HG03060 (cell line): ENCODE results near the gene PTPDC1.
"Not testable (repeated sequence)": the region's sequence is repeated elsewhere in the genome, so short reads cannot be mapped to it uniquely, and the experiment has no call there.

ENCODE experiments used
- ATAC-seq: cut with Tn5 transposase; IDR thresholded peaks from one replicate; pipeline ENCODE4 v1.9.1; 2021; ENCODE audit warnings: low read depth, moderate number of reproducible peaks; ENCODE audit not compliant: unreplicated experiment

Gene PTPDC1

DNA sequence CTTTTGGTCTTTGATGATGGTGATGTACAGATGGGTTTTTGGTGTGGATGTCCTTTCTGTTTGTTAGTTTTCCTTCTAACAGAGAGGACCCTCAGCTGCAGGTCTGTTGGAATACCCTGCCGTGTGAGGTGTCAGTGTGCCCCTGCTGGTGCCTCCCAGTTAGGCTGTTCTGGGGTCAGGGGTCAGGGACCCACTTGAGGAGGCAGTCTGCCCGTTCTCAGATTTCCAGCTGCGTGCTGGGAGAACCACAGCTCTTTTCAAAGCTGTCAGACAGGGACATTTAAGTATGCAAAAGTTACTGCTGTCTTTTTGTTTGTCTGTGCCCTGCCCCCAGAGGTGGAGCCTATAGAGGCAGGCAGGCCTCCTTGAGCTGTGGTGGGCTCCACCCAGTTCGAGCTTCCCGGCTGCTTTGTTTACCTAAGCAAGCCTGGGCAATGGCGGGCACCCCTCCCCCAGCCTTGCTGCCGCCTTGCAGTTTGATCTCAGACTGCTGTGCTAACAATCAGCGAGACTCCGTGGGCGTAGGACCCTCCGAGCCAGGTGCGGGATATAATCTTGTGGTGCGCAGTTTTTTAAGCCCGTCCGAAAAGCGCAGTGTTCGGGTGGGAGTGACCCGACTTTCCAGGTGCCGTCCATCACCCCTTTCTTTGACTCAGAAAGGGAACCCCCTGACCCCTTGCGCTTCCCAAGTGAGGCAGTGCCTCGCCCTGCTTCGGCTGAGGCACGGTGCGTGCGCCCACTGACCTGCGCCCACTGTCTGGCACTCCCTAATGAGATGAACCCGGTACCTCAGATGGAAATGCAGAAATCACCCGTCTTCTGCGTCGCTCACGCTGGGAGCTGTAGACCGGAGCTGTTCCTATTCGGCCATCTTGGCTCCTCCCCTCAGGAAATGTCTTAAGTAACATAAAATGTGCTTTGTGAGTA lies 10.2 kb downstream of the PTPDC1 start:
- ATAC-seq = not testable (repeated sequence)

DNA sequence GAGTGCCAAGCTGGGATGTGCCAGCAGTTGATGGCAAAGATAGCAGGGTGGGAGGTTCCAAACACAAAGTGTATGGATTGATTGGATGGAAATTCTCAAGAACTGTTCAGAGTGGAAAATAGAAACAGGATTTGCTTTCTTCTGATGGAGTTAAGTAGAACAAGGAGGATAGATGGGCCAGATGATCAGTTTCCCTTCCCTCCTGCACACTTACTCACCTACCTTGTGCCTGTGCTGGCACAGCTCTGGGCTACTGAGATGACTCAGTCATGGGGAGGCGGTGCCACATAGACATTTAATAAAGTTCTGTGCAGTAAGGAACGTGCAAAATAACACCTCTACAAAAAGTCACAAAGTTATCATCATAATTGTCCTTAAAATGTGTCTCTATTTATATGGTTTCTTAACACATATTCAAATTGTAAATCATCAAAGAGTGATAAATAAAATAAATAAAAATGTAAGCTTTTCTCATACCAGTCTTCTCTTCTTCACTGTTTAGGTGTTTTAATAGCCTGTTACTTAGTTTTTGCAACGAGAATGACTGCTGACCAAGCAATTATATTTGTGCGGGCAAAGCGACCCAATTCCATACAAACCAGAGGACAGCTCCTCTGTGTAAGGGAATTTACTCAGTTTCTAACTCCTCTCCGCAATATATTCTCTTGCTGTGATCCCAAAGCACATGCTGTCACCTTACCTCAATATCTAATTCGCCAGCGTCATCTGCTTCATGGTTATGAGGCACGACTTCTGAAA lies 12.7 kb downstream of the PTPDC1 start:
- no peak for ATAC-seq

- ATAC-seq = no peak
Observed at GRCh38 chr9:94097788-94098414, 13.6 kb downstream of the PTPDC1 start.

DNA sequence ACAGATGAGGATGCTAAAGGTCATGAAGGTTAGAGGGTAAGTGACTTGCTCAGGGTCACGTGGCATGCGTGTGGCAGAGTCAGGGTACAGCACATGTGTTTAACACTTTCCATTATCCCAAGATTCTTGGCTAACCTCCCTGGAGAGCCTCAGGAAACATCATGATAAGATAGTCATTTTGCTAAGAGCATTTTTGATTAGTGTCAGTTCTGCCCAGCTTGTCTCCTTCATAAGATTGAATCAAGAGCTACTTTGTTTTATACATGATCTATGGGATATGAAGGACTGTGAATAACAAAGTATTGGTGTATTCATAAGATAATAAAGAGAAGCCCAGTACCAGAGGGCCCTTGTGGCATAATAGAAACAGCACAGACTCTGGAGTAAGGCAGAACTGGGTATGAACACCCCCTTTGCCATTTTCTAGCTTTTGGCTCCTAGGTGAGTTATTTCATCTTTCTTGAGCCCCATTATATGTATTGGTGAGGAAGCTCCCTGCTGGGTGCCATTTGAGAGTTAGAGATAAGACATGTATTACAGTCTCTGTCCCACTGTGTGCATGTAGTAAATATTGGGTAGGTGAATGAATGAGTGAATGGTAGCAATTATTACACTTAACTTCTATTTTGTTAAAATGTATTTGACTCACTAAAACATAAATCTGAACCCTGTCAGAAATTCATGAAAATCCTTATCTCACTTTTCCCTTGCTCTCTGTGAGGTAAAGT lies 16.1 kb downstream of the PTPDC1 start:
- no peak for ATAC-seq

DNA sequence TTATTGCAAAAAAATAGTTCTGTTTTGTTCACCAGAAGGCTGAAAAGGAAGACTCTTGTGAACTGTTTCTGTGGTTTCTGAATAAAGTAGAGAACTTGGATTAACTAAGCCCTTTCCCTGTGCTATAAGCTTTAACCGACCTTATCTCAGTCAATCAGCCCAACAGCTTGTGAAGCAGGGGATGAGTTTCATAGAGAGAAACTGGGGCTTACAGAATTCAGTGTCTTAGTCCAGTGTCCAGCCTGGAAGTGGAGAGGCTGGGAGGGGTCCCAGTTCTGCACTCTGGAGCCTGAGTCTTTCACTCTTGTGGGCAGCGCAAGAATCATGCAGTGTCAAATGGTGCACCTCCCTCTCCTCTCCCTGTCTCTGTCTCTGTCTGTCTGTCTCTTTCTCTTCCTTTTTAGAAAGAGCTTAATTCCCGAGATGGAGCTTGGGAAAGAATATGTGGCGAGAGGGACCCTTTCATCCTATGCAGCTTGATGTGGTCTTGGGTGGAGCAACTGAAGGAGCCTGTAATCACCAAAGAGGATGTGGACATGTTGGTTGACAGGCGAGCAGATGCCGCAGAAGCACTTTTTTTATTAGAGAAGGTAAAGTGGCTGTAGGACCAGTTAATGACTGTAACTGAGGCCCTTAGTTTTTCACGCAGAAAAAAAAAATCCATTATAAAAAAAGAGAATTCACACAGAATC lies 17.0 kb downstream of the PTPDC1 start:
- ATAC-seq = no peak

DNA sequence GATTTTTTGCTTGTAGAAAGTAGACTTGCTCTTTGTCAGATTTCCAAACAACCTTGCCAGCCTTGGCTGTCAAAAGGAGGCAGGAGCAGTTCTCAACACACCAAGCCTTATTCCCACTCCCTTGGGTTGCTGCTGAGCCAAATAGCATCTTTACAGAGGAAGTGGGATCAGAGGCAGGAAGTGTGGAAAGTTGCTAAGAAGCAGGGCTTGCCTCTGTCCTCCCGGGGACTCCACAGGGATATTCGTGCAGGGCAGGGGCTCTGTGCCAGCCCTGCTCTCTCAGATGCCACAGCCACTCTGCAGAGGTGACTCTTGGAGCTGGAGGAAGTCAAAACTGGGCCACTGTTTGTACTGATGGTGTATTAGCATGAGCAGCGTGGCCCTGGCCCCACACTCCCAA lies 24.3 kb downstream of the PTPDC1 start:
- ATAC-seq = no peak

GRCh38 chr9:94110821-94111252 lies 26.6 kb downstream of the PTPDC1 start:
- ATAC-seq = no peak

DNA sequence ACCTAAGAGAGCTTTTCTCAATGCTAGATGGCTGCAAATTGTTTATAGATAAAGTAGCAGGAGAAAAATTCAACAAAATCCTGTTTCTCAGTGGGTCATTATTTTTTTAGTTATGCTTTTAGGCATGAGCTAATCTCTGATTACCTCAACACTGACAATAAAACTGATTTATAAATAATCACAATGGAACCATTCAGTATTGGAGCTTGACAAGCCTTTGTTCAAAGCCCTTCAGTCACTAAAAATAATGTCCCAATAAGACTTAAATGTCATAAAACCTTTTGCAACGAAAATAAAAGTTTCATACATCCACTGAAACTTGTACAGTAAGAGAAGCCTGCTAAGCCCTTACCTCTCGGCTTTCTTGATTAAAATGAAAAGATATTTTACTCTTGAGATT lies 27.2 kb downstream of the PTPDC1 start:
- no peak for ATAC-seq

DNA sequence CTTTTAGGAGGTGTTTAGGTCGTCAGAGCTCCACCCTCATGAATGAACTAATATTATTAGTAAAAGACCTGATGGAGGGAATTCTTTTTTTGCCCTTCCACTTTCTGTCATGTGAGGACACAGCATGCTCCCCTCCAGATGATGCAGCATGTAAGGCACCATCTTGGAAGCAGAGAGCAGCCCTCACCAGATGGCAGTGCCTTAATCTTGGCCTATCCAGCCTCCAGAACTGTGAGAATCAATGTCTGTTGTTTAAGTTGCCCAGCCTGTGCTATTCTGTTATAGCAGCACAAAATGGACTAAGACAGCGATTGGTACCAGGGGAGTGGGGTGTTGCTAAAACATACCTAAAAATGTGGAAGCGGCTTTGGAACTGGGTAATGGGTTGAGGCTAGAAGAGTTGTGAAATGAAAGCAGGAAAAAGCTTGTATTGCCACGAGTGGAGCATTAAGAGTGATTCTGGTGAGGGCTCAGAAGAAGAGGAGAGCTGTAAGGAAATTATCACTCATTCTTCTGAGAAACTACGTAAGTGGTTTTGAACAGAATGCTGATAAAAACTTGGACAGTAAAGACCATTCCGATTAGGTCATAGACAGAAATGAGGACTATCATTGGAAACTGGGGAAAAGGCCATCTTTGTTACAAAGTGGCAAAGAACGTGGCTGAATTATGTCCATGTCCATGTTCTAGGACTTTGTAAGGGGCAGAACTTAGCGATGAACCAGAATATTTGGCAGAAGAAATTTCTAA lies 28.6 kb downstream of the PTPDC1 start:
- ATAC-seq = no peak

DNA sequence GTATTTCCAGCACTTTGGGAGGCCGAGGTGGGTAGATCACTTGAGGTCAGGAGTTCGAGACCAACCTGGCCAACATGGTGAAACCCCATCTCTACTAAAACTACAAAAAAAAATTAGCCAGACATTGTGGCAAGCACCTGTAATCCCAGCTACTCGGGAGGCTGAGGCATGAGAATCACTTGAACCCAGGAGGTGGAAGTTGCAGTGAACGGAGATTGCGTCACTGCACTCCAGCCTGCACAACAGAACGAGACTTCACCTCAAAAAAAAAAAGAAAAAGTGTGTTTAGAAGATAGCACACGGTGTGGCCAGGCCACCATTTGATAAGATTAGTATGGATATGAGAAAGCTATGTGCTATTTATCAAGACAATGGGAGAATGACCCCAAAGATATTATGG lies 35.8 kb downstream of the PTPDC1 start:
- not testable (repeated sequence) for ATAC-seq

DNA sequence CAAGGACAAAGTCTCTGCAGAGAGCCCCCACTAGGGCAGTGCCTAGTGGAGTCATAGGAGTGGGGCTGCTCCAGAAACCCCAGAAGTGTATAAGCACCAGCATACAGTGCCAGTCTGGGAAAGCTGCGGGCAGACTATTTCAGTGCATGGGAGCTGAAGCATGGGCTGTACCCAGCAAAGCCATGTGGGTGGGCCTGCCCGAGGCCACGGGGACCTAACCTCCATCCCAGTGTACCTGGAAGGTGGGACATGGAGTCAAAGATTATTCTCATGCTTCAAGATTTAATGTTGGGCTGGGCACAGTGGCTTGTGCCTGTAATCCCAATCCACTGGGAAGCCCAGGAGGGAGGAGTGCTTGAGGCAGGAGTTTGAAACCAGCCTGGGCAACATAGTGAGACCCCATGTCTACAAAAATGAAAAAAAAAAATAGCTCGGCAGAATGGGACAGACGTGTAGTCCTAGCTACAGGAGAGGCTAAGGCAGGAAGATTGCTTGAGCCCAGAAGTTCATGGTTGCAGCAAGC lies 36.7 kb downstream of the PTPDC1 start:
- no peak for ATAC-seq

DNA sequence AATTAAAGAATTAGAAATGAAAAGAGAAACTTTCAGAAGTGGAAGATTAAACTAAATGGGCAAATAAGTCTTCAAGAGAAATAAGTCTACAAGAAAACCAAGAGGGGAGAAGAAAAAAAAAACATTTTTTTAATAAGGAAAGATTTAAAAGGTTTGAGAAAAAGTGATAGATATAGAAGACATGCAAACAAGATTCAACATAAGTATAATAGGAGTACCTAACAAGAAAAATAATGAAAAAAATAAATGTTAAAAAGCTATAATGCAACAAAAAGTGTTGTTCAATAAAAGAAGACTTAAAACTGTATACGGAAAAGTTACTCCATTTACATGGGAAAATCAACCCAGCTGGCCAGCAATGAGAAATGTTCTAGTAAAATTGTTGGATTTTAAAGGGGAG lies 42.6 kb downstream of the PTPDC1 start:
- no peak for ATAC-seq

DNA sequence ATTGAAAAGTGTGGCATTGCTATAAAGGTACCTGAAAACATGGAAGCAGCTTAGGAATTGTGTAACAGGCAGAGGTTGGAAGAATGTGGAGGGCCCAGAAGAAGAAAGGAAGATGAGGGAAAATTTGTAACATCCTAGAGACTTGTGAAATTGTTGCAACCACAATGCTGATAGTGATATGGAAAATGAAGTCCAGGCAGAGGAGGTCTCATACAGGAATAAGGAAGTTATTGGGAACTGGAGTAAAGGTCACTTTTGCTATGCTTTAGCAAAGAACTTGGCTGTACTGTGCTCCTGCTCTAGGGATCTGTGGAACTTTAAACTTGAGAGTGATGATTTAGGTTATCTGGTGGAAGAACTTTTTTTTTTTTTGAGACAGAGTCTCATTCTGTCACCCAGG lies 43.5 kb downstream of the PTPDC1 start:
- ATAC-seq = no peak

GRCh38 chr9:94128580-94128979 lies 44.3 kb downstream of the PTPDC1 start:
- ATAC-seq = no peak

- ATAC-seq = no peak
Observed at GRCh38 chr9:94134629-94135028, 50.4 kb downstream of the PTPDC1 start.

DNA sequence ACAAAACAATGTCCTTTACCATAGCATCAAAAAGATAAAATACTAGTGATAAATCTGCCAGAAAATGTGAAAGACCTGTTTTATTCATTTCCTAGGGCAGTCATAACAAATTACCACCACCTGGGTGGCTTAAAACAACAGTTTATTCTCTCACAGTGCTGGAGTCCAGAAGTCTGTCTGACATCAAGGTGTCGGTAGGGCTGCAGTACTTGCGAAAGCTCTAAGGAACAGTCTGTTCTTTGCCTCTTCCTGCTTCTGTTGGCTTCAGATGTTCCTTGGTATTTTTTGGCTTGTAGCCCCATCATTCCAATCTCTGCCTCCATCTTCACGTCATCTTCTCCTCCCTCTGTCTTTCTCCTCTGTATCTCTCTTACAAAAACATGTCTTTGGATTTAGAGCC lies 51.0 kb downstream of the PTPDC1 start:
- no peak for ATAC-seq

GRCh38 chr9:94139672-94140417 lies 55.6 kb downstream of the PTPDC1 start:
- ATAC-seq = no peak

DNA sequence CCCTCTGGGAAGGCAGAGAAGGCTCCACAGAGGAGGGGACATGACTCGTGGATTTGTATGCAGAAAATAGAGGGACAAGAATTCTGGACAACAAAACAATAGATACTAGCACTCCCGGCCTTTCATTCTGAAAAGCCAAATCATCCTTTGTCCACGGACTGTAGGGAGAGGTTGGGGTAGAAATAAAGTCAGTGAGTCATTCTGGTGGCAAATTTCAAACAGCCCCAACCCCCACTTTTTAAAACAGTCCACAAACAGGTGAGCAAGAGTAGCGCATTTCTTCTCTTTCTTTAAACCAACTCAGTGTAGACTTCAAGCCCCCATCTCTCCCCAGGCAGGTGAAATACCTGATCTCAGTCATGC lies 56.1 kb downstream of the PTPDC1 start:
- no peak for ATAC-seq
